ENCODE results near the gene EXOC4.

The EXOC4 gene

DNA sequence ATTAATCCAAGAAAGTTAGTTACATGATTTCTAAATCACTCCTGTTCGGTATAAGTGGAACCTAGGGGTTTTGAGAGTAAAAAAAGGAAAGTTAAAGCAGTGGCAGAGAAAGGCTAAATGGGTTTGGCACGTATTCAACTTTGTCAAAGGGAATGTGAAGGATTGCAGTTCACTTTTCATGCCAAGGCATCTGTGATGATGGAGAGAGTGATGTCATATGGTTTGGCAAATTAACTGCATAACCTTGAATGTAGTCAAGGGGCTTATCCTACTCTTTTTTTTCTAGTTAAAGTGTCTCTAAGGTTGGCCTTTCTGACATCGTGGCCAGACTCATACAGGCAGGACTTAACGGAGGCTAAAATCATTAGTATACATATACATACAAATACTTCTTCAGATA lies 277.8 kb downstream of the EXOC4 start (continued):
- TF ChIP-seq, protein P1, sequence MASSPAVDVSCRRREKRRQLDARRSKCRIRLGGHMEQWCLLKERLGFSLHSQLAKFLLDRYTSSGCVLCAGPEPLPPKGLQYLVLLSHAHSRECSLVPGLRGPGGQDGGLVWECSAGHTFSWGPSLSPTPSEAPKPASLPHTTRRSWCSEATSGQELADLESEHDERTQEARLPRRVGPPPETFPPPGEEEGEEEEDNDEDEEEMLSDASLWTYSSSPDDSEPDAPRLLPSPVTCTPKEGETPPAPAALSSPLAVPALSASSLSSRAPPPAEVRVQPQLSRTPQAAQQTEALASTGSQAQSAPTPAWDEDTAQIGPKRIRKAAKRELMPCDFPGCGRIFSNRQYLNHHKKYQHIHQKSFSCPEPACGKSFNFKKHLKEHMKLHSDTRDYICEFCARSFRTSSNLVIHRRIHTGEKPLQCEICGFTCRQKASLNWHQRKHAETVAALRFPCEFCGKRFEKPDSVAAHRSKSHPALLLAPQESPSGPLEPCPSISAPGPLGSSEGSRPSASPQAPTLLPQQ (tag by site-specific recombination; IDR thresholded peaks at IDR 0.05) = peak; percentile 56; the same call in 1 of the 2 replicates
- TF ChIP-seq ZFP3 (tag by site-specific recombination; IDR thresholded peaks at IDR 0.05; ENCODE audit: low read depth) (no peak), ZNF600 (tag by site-specific recombination; IDR thresholded peaks at IDR 0.05) (peak; percentile 42; the same call in 1 of the 2 replicates), FEZF1 (tag by site-specific recombination; IDR thresholded peaks at IDR 0.05) (peak; percentile 97), ZNF785 (tag by site-specific recombination; IDR thresholded peaks at IDR 0.05) (no peak), ZFP41 (tag by site-specific recombination; IDR thresholded peaks at IDR 0.05; ENCODE audit: borderline replicate concordance) (no peak), ZEB2 (tag by site-specific recombination; IDR thresholded peaks at IDR 0.05) (no peak), HOXD13 (CRISPR knock-in tag; IDR thresholded peaks at IDR 0.05; ENCODE audit: borderline replicate concordance) (no peak), KLF16 (tag by site-specific recombination; IDR thresholded peaks at IDR 0.05) (no peak), ZNF121 (tag by site-specific recombination; IDR thresholded peaks at IDR 0.05) (no peak), SCRT1 (tag by site-specific recombination; IDR thresholded peaks at IDR 0.05; ENCODE audit: borderline replicate concordance) (no peak), TRIM28 (IDR thresholded peaks at IDR 0.05; ENCODE audit: borderline replicate concordance, low read length) (no peak), ZBTB17 (tag by site-specific recombination; IDR thresholded peaks at IDR 0.05) (peak; percentile 67), ZNF629 (tag by site-specific recombination; IDR thresholded peaks at IDR 0.05) (peak; percentile 89), ZBTB1 (tag by site-specific recombination; IDR thresholded peaks at IDR 0.05) (no peak), ZNF248 (tag by site-specific recombination; IDR thresholded peaks at IDR 0.05) (no peak), ZNF791 (tag by site-specific recombination; IDR thresholded peaks at IDR 0.05) (no peak)
- TF ChIP-seq, protein P2, sequence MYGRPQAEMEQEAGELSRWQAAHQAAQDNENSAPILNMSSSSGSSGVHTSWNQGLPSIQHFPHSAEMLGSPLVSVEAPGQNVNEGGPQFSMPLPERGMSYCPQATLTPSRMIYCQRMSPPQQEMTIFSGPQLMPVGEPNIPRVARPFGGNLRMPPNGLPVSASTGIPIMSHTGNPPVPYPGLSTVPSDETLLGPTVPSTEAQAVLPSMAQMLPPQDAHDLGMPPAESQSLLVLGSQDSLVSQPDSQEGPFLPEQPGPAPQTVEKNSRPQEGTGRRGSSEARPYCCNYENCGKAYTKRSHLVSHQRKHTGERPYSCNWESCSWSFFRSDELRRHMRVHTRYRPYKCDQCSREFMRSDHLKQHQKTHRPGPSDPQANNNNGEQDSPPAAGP (tag by site-specific recombination; IDR thresholded peaks at IDR 0.05) = no peak
- TF ChIP-seq, protein P3, sequence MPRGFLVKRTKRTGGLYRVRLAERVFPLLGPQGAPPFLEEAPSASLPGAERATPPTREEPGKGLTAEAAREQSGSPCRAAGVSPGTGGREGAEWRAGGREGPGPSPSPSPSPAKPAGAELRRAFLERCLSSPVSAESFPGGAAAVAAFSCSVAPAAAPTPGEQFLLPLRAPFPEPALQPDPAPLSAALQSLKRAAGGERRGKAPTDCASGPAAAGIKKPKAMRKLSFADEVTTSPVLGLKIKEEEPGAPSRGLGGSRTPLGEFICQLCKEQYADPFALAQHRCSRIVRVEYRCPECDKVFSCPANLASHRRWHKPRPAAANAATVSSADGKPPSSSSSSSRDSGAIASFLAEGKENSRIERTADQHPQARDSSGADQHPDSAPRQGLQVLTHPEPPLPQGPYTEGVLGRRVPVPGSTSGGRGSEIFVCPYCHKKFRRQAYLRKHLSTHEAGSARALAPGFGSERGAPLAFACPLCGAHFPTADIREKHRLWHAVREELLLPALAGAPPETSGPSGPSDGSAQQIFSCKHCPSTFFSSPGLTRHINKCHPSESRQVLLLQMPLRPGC (tag by site-specific recombination; IDR thresholded peaks at IDR 0.05) = peak; percentile 90
- TF ChIP-seq, protein P4, sequence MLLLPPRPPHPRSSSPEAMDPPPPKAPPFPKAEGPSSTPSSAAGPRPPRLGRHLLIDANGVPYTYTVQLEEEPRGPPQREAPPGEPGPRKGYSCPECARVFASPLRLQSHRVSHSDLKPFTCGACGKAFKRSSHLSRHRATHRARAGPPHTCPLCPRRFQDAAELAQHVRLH (tag by site-specific recombination; IDR thresholded peaks at IDR 0.05) = no peak
- TF ChIP-seq, protein P5, sequence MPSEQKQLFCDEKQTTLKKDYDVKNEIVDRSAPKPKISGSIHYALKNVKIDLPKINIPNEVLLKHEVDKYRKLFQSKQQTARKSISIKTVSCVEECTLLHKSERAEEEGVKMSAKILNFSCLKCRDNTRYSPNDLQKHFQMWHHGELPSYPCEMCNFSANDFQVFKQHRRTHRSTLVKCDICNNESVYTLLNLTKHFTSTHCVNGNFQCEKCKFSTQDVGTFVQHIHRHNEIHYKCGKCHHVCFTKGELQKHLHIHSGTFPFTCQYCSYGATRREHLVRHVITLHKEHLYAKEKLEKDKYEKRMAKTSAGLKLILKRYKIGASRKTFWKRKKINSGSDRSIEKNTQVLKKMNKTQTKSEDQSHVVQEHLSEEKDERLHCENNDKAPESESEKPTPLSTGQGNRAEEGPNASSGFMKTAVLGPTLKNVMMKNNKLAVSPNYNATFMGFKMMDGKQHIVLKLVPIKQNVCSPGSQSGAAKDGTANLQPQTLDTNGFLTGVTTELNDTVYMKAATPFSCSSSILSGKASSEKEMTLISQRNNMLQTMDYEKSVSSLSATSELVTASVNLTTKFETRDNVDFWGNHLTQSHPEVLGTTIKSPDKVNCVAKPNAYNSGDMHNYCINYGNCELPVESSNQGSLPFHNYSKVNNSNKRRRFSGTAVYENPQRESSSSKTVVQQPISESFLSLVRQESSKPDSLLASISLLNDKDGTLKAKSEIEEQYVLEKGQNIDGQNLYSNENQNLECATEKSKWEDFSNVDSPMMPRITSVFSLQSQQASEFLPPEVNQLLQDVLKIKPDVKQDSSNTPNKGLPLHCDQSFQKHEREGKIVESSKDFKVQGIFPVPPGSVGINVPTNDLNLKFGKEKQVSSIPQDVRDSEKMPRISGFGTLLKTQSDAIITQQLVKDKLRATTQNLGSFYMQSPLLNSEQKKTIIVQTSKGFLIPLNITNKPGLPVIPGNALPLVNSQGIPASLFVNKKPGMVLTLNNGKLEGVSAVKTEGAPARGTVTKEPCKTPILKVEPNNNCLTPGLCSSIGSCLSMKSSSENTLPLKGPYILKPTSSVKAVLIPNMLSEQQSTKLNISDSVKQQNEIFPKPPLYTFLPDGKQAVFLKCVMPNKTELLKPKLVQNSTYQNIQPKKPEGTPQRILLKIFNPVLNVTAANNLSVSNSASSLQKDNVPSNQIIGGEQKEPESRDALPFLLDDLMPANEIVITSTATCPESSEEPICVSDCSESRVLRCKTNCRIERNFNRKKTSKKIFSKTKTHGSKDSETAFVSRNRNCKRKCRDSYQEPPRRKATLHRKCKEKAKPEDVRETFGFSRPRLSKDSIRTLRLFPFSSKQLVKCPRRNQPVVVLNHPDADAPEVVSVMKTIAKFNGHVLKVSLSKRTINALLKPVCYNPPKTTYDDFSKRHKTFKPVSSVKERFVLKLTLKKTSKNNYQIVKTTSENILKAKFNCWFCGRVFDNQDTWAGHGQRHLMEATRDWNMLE (tag by site-specific recombination; conservative IDR thresholded peaks at IDR 0.05; ENCODE audit: low read depth) = no peak
- TF ChIP-seq, protein P6, sequence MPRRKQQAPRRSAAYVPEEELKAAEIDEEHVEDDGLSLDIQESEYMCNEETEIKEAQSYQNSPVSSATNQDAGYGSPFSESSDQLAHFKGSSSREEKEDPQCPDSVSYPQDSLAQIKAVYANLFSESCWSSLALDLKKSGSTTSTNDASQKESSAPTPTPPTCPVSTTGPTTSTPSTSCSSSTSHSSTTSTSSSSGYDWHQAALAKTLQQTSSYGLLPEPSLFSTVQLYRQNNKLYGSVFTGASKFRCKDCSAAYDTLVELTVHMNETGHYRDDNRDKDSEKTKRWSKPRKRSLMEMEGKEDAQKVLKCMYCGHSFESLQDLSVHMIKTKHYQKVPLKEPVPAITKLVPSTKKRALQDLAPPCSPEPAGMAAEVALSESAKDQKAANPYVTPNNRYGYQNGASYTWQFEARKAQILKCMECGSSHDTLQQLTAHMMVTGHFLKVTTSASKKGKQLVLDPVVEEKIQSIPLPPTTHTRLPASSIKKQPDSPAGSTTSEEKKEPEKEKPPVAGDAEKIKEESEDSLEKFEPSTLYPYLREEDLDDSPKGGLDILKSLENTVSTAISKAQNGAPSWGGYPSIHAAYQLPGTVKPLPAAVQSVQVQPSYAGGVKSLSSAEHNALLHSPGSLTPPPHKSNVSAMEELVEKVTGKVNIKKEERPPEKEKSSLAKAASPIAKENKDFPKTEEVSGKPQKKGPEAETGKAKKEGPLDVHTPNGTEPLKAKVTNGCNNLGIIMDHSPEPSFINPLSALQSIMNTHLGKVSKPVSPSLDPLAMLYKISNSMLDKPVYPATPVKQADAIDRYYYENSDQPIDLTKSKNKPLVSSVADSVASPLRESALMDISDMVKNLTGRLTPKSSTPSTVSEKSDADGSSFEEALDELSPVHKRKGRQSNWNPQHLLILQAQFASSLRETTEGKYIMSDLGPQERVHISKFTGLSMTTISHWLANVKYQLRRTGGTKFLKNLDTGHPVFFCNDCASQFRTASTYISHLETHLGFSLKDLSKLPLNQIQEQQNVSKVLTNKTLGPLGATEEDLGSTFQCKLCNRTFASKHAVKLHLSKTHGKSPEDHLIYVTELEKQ (tag by site-specific recombination; IDR thresholded peaks at IDR 0.05; ENCODE audit: borderline replicate concordance) = no peak; the same call in 1 of the 2 replicates
- TF ChIP-seq, protein P7, sequence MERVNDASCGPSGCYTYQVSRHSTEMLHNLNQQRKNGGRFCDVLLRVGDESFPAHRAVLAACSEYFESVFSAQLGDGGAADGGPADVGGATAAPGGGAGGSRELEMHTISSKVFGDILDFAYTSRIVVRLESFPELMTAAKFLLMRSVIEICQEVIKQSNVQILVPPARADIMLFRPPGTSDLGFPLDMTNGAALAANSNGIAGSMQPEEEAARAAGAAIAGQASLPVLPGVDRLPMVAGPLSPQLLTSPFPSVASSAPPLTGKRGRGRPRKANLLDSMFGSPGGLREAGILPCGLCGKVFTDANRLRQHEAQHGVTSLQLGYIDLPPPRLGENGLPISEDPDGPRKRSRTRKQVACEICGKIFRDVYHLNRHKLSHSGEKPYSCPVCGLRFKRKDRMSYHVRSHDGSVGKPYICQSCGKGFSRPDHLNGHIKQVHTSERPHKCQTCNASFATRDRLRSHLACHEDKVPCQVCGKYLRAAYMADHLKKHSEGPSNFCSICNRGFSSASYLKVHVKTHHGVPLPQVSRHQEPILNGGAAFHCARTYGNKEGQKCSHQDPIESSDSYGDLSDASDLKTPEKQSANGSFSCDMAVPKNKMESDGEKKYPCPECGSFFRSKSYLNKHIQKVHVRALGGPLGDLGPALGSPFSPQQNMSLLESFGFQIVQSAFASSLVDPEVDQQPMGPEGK (tag by site-specific recombination; IDR thresholded peaks at IDR 0.05) = no peak
- TF ChIP-seq, protein P8, sequence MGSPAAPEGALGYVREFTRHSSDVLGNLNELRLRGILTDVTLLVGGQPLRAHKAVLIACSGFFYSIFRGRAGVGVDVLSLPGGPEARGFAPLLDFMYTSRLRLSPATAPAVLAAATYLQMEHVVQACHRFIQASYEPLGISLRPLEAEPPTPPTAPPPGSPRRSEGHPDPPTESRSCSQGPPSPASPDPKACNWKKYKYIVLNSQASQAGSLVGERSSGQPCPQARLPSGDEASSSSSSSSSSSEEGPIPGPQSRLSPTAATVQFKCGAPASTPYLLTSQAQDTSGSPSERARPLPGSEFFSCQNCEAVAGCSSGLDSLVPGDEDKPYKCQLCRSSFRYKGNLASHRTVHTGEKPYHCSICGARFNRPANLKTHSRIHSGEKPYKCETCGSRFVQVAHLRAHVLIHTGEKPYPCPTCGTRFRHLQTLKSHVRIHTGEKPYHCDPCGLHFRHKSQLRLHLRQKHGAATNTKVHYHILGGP (tag by site-specific recombination; IDR thresholded peaks at IDR 0.05) = no peak
